GM19043 (cell line): Measurements from ENCODE around the gene TMEM131.
"Not testable (repeated sequence)": the region's sequence is repeated elsewhere in the genome, so short reads cannot be mapped to it uniquely, and the experiment has no call there.

ENCODE experiments used
- ATAC-seq: cut with Tn5 transposase; IDR thresholded peaks from one replicate; pipeline ENCODE4 v1.9.1; 2021; ENCODE audit warnings: low read depth; ENCODE audit not compliant: unreplicated experiment

The TMEM131 gene

GRCh38 chr2:97963079-97963406 lies 32.7 kb downstream of the TMEM131 start:
- ATAC-seq, result no peak

- no peak for ATAC-seq
Observed at GRCh38 chr2:97961534-97961933, 34.2 kb downstream of the TMEM131 start.

- ATAC-seq, result no peak
Observed at GRCh38 chr2:97958184-97958583, 37.6 kb downstream of the TMEM131 start.

DNA sequence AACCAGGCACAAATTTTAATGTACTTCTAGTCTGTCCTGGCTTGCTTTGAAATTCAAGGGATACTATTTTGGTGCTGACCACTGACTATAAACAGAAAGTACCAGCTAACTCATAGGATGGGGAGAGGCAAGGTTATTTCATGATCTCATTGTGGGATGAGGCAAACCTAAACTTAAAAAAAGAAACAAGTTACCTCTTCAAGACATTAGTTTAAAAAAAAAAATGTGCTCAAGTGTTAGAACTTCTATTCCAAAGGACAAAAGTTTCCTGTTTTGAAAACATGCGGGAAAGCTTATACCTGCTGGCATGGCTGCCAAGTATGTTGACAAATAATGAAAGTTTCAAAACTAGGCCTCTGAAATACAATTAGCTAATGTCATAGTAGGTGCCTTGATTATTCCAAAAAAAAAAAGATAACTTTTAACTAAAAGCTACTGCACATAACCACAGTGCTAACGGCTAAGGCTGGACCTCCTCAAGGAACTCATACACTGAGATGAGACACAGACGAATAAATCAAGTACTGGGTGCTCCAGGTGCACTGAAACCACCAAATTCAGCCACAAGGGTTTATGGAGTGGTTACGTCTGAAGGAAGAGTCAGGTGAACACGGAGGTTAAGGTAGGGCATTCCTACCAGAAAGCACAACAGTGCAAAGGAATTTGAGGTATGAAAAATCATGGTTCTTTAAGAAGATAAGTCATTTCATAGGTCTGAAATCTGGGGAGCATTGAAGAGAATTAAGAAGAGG lies 38.1 kb downstream of the TMEM131 start:
- ATAC-seq, result no peak

GRCh38 chr2:97956753-97957152 lies 39.0 kb downstream of the TMEM131 start:
- not testable (repeated sequence) for ATAC-seq

DNA sequence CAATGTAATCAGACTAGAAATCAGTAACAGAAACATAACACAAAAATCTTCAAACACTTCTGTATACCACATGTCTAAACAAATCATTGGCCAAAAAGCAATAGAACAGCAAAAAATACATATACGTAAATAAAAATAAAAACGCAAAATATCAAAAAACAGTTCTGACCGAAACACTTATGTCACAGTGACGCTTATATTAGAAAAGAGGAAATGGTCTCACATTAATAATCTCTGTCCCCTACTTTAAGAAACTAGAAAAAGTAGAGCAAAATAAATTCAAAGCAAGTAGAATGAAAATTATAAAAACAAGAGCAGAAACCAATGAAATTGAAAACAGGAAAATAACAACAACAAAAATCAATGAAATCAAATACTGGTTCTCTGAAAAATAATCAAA lies 41.9 kb downstream of the TMEM131 start:
- no peak for ATAC-seq

- ATAC-seq, result no peak
Observed at GRCh38 chr2:97952357-97952756, 43.4 kb downstream of the TMEM131 start.

- ATAC-seq, result no peak
Observed at GRCh38 chr2:97951155-97951680, 44.5 kb downstream of the TMEM131 start.

DNA sequence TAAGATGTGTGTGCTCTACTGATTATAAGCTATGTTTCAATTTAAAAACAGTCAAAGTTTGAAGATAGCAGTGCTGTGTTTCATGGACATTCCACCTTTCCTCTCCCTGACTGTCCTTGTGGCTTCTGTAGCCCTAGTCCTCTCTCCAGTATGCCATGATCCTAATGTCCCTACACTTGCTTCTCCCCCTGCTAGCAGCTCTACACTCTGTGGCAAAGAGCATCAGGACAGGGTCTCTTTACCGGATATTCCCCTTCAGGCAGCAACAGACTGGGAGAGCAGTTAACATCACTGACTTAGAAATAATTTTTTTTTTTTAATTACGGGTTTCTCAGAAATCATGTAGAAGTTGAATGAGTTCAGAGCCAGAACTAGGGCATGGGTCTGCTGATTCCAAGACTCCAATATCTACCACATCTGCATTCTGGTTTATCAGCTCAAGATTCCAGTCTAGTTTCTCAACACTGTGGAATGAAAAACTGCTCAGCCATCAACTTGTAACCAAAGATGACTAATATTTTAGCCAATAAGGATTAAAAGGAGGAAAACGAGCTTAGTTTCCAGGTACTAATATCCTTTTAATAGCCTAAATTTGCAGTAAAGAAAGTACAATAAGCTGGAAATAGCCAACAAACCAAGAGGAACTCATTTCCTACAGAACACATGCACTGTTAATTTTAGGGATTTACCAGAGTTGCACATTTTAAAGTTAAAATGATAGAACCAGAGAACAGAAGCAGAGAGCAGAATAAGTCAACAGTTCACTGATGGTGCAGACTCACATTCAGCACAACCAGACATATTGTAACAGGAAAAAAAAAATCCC lies 45.2 kb downstream of the TMEM131 start:
- no peak for ATAC-seq

DNA sequence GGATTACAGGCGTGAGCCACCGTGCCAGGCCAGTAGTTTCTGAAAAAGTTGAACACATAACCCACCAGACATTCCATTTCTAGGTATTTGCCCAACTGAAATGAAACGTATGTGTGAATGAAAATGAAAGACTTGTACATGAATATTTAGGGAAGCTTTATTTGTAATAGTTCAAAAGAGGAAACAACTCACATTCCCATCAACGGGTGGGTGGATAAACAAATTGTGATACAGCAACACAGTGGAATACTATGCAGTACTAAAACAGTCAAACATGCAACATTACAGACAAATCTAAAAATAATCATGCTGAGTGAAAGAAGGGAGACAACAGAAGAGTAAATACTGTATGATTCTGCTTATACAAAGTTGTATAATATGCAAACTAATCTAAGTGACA lies 46.8 kb downstream of the TMEM131 start:
- ATAC-seq, result no peak

GRCh38 chr2:97945791-97946190 lies 50.0 kb downstream of the TMEM131 start:
- ATAC-seq, result no peak

GRCh38 chr2:97936881-97937280 lies 58.9 kb downstream of the TMEM131 start:
- no peak for ATAC-seq

DNA sequence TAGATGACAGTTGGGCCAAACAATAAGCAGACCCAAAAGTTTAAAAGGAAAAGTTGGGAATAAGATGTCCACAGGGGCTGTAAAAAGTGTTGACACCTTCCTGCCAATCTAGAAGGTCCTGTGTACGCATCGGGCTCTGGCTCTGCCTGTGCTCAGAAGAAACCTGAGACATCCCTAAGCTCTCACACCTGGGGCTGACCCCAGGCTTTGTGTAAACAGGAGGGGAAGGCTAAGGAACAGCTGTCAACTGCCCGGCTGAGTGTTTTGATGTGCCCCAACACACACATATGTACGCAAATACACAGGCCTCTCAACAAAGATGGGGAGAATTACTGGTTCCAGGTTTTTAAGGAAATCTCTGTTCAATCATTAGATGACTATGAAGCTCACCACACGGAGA lies 59.5 kb downstream of the TMEM131 start:
- peak; percentile 52 for ATAC-seq

DNA sequence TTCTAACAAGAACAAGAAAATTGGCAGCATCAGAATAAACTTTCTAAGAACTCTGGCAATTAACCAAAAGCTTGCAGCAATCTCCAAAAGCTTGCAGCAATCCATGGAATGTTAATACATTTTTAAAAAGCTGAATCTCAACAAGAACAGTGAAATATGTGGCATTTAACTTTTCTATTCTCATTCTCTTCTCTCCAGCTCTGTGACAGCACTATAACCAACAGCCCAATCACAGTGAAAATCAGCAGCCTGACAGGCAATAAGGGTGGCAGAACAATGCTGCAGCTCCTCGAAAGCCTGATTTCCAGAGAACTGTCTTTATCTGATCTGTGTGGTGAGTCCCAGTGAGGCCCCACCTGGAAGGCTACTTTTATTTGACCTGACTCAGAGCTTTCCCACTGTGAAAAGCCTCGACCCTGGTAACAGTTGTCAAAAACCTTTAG lies 60.0 kb downstream of the TMEM131 start:
- no peak for ATAC-seq

- peak; percentile 66 for ATAC-seq
Observed at GRCh38 chr2:97932975-97933662, 62.6 kb downstream of the TMEM131 start.

DNA sequence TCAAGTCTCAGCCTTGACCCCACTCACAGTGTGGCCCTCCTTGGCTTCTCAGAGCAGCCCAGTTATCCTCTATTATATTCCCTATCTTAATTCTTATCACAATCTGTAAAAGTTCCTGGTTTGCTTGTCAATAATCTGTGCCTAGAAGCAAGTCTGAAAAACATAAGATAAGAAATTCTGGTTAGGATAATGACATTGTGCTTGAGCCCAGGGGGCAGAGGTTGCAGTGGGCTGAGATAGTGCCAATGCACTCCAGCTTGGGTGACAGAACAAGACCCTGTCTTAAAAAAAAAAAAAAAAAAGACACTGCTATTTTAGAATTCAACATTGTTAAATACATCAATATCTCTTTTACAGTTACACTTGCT lies 63.9 kb downstream of the TMEM131 start:
- ATAC-seq, result no peak

GRCh38 chr2:97931118-97931857 lies 64.5 kb downstream of the TMEM131 start:
- ATAC-seq, result no peak

- ATAC-seq, result no peak
Observed at GRCh38 chr2:97928591-97928990, 67.2 kb downstream of the TMEM131 start.

GRCh38 chr2:97926946-97927345 lies 68.8 kb downstream of the TMEM131 start:
- no peak for ATAC-seq

GRCh38 chr2:97924194-97924593 lies 71.6 kb downstream of the TMEM131 start:
- no peak for ATAC-seq

GRCh38 chr2:97919858-97920257 lies 75.9 kb downstream of the TMEM131 start:
- ATAC-seq, result no peak
